Measurements from ENCODE around the gene LEF1.

LEF1 gene

DNA sequence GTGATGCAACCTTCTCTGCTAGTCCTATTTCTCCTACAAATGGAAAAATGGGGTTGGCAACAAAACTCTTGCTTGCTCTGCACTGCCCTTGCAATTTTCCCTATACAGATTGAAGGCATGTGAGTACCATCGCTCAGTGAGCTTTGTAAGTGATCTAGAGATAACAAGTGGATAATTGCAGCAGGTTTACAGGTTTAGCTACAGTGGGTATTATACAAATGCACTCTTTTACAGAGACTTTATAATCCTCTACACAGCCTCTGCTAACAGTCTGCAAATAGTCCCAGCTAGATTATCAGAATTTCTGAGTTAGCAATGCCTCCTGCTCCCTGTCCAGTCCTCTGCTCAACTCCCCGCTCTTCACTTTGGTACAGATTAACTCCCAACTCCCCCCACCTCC lies 11.1 kb downstream of the LEF1 start:
- H3K4me3 ChIP-seq (ENCODE audit: control insufficient read depth, low read depth, low read length), result no peak overlapping the region
- TF ChIP-seq, protein P1, sequence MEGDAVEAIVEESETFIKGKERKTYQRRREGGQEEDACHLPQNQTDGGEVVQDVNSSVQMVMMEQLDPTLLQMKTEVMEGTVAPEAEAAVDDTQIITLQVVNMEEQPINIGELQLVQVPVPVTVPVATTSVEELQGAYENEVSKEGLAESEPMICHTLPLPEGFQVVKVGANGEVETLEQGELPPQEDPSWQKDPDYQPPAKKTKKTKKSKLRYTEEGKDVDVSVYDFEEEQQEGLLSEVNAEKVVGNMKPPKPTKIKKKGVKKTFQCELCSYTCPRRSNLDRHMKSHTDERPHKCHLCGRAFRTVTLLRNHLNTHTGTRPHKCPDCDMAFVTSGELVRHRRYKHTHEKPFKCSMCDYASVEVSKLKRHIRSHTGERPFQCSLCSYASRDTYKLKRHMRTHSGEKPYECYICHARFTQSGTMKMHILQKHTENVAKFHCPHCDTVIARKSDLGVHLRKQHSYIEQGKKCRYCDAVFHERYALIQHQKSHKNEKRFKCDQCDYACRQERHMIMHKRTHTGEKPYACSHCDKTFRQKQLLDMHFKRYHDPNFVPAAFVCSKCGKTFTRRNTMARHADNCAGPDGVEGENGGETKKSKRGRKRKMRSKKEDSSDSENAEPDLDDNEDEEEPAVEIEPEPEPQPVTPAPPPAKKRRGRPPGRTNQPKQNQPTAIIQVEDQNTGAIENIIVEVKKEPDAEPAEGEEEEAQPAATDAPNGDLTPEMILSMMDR (conservative IDR thresholded peaks at IDR 0.05; ENCODE audit: control insufficient read depth, insufficient read depth, low read depth, low read length), result no peak
- no peak for DNase-seq (ENCODE audit: low read depth)

DNA sequence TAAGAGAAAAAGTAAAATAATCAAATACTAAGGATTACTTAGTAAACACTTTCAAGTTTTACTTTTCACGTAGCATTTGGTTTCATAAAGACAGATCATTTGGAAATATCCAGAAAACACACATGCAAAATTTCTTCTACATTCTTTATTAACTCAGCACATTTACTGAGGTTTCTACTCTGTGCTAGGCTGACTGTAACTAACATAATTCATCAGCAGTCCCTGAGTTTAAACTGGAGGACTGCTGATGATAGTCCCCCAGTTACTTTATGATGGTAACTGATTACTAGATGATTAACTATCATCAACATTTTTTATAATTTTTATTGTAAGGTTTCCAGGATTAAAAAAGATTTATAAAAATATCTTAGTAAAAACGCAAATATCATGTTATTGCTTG lies 12.3 kb downstream of the LEF1 start:
- DNase-seq (ENCODE audit: low read depth), result no peak
- TF ChIP-seq, protein P1 (conservative IDR thresholded peaks at IDR 0.05; ENCODE audit: control insufficient read depth, insufficient read depth, low read depth, low read length), result no peak
- no peak overlapping the region for H3K4me3 ChIP-seq (ENCODE audit: control insufficient read depth, low read depth, low read length)

DNA sequence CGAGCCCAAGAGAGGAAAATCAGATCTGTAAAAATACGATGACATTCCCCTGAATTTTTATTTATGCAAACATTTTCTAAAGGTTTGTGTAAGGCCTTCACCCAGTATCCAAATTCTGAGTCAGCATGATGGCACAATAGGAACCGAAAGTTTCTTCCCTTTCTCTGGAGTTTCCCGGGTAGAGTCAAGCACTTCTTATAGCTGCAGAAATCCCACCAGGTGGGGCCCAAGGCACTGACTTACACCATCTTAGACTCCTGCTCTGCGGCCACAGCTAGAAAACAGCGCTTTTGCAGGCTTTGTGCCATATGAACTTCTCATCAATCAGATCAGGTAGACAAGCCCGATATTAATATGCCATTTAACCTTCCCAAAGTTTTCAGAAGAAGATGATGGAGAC lies 13.4 kb downstream of the LEF1 start:
- peak; percentile 65 for DNase-seq (ENCODE audit: low read depth)
- TF ChIP-seq, protein P1 (conservative IDR thresholded peaks at IDR 0.05; ENCODE audit: control insufficient read depth, insufficient read depth, low read depth, low read length), result no peak
- H3K4me3 ChIP-seq (ENCODE audit: control insufficient read depth, low read depth, low read length), result peak overlapping the region; percentile 16

DNA sequence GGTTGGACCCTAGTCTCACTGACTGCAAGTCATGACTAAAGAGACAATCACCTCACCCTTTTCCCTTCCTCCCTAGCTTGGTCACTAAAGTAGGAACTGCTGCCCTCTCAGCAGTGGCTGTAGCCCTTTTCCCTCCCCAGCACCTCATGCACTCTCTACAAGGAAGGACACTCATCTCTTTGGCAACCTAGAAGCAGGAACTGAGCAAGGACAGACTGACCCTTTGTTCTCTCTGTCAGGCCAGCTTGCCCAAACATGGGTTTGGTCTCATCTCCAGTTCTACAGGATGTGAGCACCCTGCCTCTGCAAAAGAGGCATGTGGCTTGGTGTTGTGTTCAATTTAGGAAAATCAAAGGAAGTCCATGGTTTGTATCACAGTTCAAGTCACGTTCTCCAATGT lies 15.8 kb downstream of the LEF1 start:
- no peak for DNase-seq (ENCODE audit: low read depth)
- H3K4me3 ChIP-seq (ENCODE audit: control insufficient read depth, low read depth, low read length), result no peak overlapping the region
- TF ChIP-seq, protein P1 (conservative IDR thresholded peaks at IDR 0.05; ENCODE audit: control insufficient read depth, insufficient read depth, low read depth, low read length), result no peak

DNA sequence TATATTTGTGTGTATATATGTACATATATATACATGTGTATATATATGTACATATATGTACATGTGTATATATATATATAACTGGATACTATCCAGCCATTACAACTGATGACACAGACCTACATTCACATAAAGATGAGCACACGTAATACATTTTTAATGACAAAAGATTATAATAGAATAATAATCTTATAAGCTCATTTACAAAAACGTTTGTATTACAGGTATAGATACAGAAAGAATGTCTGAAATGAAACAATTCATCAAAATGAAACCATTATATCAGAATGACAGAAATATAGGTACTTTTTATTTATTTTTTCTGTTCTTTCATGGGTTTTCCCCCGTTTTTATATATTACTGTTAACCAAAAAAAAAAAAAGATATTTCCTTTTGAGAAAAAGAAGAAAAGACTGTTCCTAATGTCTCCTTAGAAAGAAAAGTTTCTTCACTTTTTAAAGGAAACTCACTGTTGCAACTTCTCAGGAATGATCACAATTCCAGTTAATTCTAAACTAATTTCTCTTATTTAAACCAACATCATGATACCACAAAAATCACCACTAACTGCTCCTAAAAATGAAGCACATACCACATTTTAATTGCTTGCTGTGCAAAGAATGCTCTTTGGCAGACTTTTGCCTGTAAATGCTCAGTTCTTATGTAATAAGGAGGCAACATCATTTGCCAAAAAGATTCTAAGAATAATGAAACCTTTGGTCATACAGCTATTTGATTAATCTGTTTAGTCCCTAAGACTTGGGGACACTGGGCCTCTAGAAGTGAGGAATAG lies 18.9 kb downstream of the LEF1 start:
- DNase-seq (ENCODE audit: low read depth), result no peak
- TF ChIP-seq, protein P1 (conservative IDR thresholded peaks at IDR 0.05; ENCODE audit: control insufficient read depth, insufficient read depth, low read depth, low read length), result no peak
- no peak overlapping the region for H3K4me3 ChIP-seq (ENCODE audit: control insufficient read depth, low read depth, low read length)

DNA sequence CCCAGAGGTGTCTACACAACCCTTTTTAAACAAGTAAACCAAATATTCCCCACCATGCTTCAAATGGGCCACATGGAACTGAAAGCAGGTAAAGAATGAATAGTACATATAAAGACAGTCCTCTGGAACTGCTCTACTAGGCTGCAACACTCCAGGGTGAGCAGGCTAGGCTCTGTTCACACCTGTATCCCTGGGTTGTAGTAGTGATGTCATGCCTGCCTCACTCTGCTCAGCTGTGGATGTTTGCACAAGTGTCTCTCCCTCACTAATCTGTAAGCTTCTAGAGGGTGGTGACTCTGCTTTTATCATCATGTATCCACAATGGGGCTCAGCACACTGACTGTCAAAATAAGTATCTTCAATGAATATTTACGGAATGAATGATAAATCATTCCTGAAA lies 20.4 kb downstream of the LEF1 start:
- DNase-seq (ENCODE audit: low read depth), result no peak
- TF ChIP-seq, protein P1 (conservative IDR thresholded peaks at IDR 0.05; ENCODE audit: control insufficient read depth, insufficient read depth, low read depth, low read length), result no peak
- no peak overlapping the region for H3K4me3 ChIP-seq (ENCODE audit: control insufficient read depth, low read depth, low read length)
